K562 (cell line): ENCODE data around the gene TP73. TPM values are rescaled to one million over a fixed set of nuclear protein-coding genes. Genes with fewer than 3 reads are reported as not detected.

ENCODE experiments used
- ATAC-seq: fragments of 200-7000 bp; cut with Tn5 transposase; 3 replicates; pipeline ENCODE4 v1.9.1; 2020; ENCODE audit warnings: moderate library complexity
- BruUV-seq: library from RNA; stranded (reverse); fragments of 400-500 nt; replicated peaks from 2 replicates; lab custom pipeline; 2021; lab: Mats Ljungman, UMichigan
- CTCF ChIA-PET: fragments of 300-600 bp; formaldehyde crosslinking; extraction: SDS; loops from one replicate; lab custom pipeline; 2021; ENCODE audit warnings: low intra/inter-chr PET ratio; lab: Yijun Ruan, JAX
- POLR2A ChIA-PET: fragments of 300-600, 350-650 bp; sonication (Branson Sonifier 250); formaldehyde crosslinking; extraction: SDS; loops from one replicate; lab custom pipeline; 2021; ENCODE audit warnings: antibody characterized with exemption, inconsistent platforms; lab: Yijun Ruan, JAX
- DNase-seq, 4 experiments: peaks; one replicate each; pipeline versions ENCODE4 v3.0.0 to v3.0.0-alpha.2; 2011 to 2018; ENCODE audit warnings: low spot score in 3 of 4, mixed read lengths in 3 of 4; ENCODE audit errors: extremely low read depth in 1 of 4
- FAIRE-seq: peaks from 2 replicates; lab custom pipeline; 2011; peaks lifted over from hg19 to GRCh38; lab: Jason Lieb, UNC
- H2AFZ ChIP-seq: 2 replicates; pipeline ENCODE4 v1.6.0; 2011; ENCODE audit warnings: low read depth, low read length, control low read depth, inconsistent platforms
- H3K27ac ChIP-seq: fragments of 200-600 bp; 3 replicates; pipeline ENCODE4 v1.8.0; 2011; ENCODE audit warnings: low read depth, mild to moderate bottlenecking, control low read depth, inconsistent platforms, low read length, moderate library complexity, mixed read lengths; ENCODE audit errors: extremely low read depth
- H3K27me3 ChIP-seq, 2 experiments: fragments of 300-600 bp in 1 of 2; 2 replicates in 1 of 2; 3 replicates in 1 of 2; pipeline versions ENCODE4 v1.6.0 to v1.8.0; 2011; ENCODE audit warnings: inconsistent platforms in 2 of 2, low read length in 2 of 2, mild to moderate bottlenecking in 1 of 2, mixed read lengths in 1 of 2, moderate library complexity in 1 of 2; ENCODE audit not compliant: control insufficient read depth in 2 of 2, insufficient read depth in 2 of 2
- H3K36me3 ChIP-seq: fragments of 300-600 bp; 3 replicates; pipeline ENCODE4 v1.8.0; 2011; ENCODE audit warnings: mild to moderate bottlenecking, low read length, inconsistent platforms; ENCODE audit not compliant: control insufficient read depth, insufficient read depth
- H3K4me1 ChIP-seq, 2 experiments: fragments of 200-600 bp in 1 of 2; replicated peaks in 1 of 2; 2 replicates in 1 of 2; 3 replicates in 1 of 2; pipeline versions ENCODE4 v1.5.1 to v1.8.0; 2011; ENCODE audit warnings: inconsistent platforms in 2 of 2, low read length in 2 of 2, mild to moderate bottlenecking in 1 of 2, mixed read lengths in 1 of 2, moderate library complexity in 1 of 2; ENCODE audit not compliant: control insufficient read depth in 2 of 2, insufficient read depth in 2 of 2
- H3K4me2 ChIP-seq: 2 replicates; pipeline ENCODE4 v1.6.1; 2011; ENCODE audit warnings: low read length, control low read depth, inconsistent platforms, mixed read lengths; ENCODE audit not compliant: insufficient read depth
- H3K4me3 ChIP-seq: fragments of 200-600 bp; sonication (generic), shearing (Covaris generic); 2 replicates; pipeline ENCODE4 v1.5.1; 2016; ENCODE audit warnings: control low read depth, inconsistent platforms
- H3K79me2 ChIP-seq: fragments of 200-600 bp; 3 replicates; pipeline ENCODE4 v1.8.0; 2011; ENCODE audit warnings: low read length, inconsistent platforms; ENCODE audit not compliant: control insufficient read depth, insufficient read depth
- H3K9ac ChIP-seq, 2 experiments: 2 replicates each; pipeline versions ENCODE4 v1.6.0 to v1.6.1; 2011; ENCODE audit warnings: low read depth in 2 of 2, low read length in 2 of 2, control low read depth in 1 of 2, inconsistent platforms in 1 of 2, mild to moderate bottlenecking in 1 of 2, mixed read lengths in 1 of 2; ENCODE audit not compliant: insufficient read depth in 1 of 2
- H3K9me1 ChIP-seq: one replicate; pipeline ENCODE4 v1.6.0; 2011; ENCODE audit warnings: inconsistent platforms, mild to moderate bottlenecking, low read length, moderate library complexity; ENCODE audit not compliant: control insufficient read depth, insufficient read depth
- H3K9me3 ChIP-seq: replicated peaks from 2 replicates; pipeline ENCODE4 v1.5.1; 2011; ENCODE audit warnings: low read depth, low read length, inconsistent platforms; ENCODE audit not compliant: control insufficient read depth, insufficient read depth
- H4K20me1 ChIP-seq: replicated peaks from 2 replicates; pipeline ENCODE4 v1.6.1; 2011; ENCODE audit warnings: low read length, inconsistent platforms, mixed read lengths; ENCODE audit not compliant: control insufficient read depth, insufficient read depth
- BCL6 ChIP-seq: fragments of 250-450 bp; sonication (Bioruptor Pico); IDR thresholded peaks from 2 replicates; pipeline ENCODE4 v1.4.0; 2020
- BMI1 ChIP-seq: fragments of 150-350 bp; IDR thresholded peaks from 2 replicates; pipeline ENCODE4 v1.6.1; 2014; ENCODE audit warnings: low read length
- NR2C2 ChIP-seq, 2 experiments: fragments of 200-800 bp in 1 of 2; sonication (Bioruptor generic) in 1 of 2; sonication (generic) in 1 of 2; formaldehyde crosslinking in 1 of 2; IDR thresholded peaks; 2 replicates each; pipeline versions ENCODE4 v1.6.1 to v1.8.0; 2016 to 2022; ENCODE audit warnings: mild to moderate bottlenecking in 1 of 2, missing compliant biosample characterization in 1 of 2, missing genetic modification characterization in 1 of 2, missing genetic modification reagents in 1 of 2
- POLR2G ChIP-seq: fragments of 200-400 bp; formaldehyde crosslinking; IDR thresholded peaks from 2 replicates; pipeline ENCODE4 v1.6.1; 2017; ENCODE audit warnings: low read depth, mild to moderate bottlenecking, antibody characterized with exemption, low read length, moderate library complexity
- RBM22 ChIP-seq: fragments of 200-400 bp; formaldehyde crosslinking; IDR thresholded peaks from 2 replicates; pipeline ENCODE4 v1.6.1; 2018; ENCODE audit warnings: low read length, low read depth; ENCODE audit not compliant: poor library complexity, severe bottlenecking
- THRAP3 ChIP-seq: fragments of 450-650 bp; IDR thresholded peaks from 2 replicates; pipeline ENCODE4 v1.6.1; 2016; ENCODE audit warnings: mild to moderate bottlenecking, inconsistent platforms, borderline replicate concordance
- ZBTB1 ChIP-seq: sonication (generic); formaldehyde crosslinking; IDR thresholded peaks from 2 replicates; pipeline ENCODE4 v1.8.1; 2023; ENCODE audit warnings: missing genetic modification reagents, low read depth, mild to moderate bottlenecking, borderline replicate concordance
- ZBTB33 ChIP-seq: sonication (generic); formaldehyde crosslinking; IDR thresholded peaks from 2 replicates; pipeline ENCODE4 v1.8.1; 2023; ENCODE audit warnings: mild to moderate bottlenecking, missing genetic modification reagents
- ZNF449 ChIP-seq: fragments of 250-450 bp; sonication (Bioruptor Pico); IDR thresholded peaks from 2 replicates; pipeline ENCODE4 v1.8.0; 2022; ENCODE audit warnings: moderate library complexity, mild to moderate bottlenecking, inconsistent platforms
- ZNF655 ChIP-seq: fragments of 250-450 bp; sonication (Bioruptor Pico); IDR thresholded peaks from 2 replicates; pipeline ENCODE4 v1.5.0; 2021
- WGBS: fragments of 100-300 bp; shearing (Covaris generic); methylation state at CpG from one replicate; pipeline ENCODE4 v1.1.6; 2016; ENCODE audit warnings: low coverage, mixed read lengths; ENCODE audit not compliant: insufficient coverage; ENCODE audit errors: missing lambda C conversion rate; 5-methylcytosine and 5-hydroxymethylcytosine counted together
- in situ Hi-C: fragments of 300-500 bp; cut with MboI; formaldehyde crosslinking; loops from 4 replicates; pipeline ENCODE4 v1.15.0; 2018; ENCODE audit warnings: inconsistent platforms, mixed read lengths
- intact Hi-C: fragments of 100-400 bp; cut with micrococcal nuclease; formaldehyde crosslinking; loops from 2 replicates; pipeline ENCODE4 v1.14.2; 2022
- polyA plus RNA-seq, 8 experiments: library from polyadenylated mRNA; depleted of rRNA in 4 of 8; stranded (reverse) in 5 of 8; unstranded in 3 of 8; fragments of >200 nt; fragmentation: Nextera tagmentation in 2 of 8; fragmentation: Illumina TruSeq in 1 of 8; extraction: Ambion mirVana in 2 of 8; extraction: Trizol in 1 of 8; gene quantifications; 2 replicates each; pipeline versions ENCODE4 v1.2.1 to v1.2.3, GENCODE V29; 2011 to 2014; ENCODE audit warnings: inconsistent platforms in 1 of 8, missing spikeins in 1 of 8
- total RNA-seq, 7 experiments: library from RNA; depleted of rRNA in 6 of 7; stranded (reverse); fragments of >200 nt in 6 of 7; fragmentation: Illumina TruSeq in 2 of 7; extraction: Trizol in 2 of 7; gene quantifications; 2 replicates each; pipeline versions ENCODE4 v1.2.1 to v1.2.3, GENCODE V29; 2011 to 2021; ENCODE audit warnings: low replicate concordance in 1 of 7
- TF ChIP-seq, protein P1 (sequence below): sonication (generic); formaldehyde crosslinking; IDR thresholded peaks from 2 replicates; pipeline ENCODE4 v1.9.0; 2022; ENCODE audit warnings: mild to moderate bottlenecking, missing genetic modification reagents

The TP73 gene
- total and polyA plus RNA-seq, 9 of the 15 experiments (the other 6 are each of a cell fraction or from before 2014, with no cell fraction given) = 0.07 to 1.6 (median 0.40) TPM; not detected in 2

DNA sequence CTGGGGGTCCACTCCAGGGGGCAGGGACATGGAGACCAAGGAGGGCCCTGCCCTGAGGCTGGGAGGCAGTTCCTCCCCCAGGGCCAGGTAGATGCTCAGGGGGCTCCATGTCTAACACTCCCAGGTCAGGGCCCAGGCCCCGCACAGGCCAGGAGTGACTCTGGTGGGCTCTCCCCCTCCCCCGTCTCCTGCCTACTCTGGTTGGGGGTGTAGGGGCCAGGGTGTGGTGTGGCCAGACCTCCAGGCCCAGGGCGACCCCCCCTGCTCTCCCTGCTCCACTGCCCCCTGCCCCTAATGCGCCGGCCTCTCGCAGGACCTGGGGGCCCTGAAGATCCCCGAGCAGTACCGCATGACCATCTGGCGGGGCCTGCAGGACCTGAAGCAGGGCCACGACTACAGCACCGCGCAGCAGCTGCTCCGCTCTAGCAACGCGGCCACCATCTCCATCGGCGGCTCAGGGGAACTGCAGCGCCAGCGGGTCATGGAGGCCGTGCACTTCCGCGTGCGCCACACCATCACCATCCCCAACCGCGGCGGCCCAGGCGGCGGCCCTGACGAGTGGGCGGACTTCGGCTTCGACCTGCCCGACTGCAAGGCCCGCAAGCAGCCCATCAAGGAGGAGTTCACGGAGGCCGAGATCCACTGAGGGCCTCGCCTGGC, 80.2 kb downstream of the TP73 start (continued):
- peak; percentile 99 for TF ChIP-seq ZBTB33 (CRISPR knock-in tag)
- no peak for TF ChIP-seq ZNF655 (CRISPR knock-in tag)

DNA sequence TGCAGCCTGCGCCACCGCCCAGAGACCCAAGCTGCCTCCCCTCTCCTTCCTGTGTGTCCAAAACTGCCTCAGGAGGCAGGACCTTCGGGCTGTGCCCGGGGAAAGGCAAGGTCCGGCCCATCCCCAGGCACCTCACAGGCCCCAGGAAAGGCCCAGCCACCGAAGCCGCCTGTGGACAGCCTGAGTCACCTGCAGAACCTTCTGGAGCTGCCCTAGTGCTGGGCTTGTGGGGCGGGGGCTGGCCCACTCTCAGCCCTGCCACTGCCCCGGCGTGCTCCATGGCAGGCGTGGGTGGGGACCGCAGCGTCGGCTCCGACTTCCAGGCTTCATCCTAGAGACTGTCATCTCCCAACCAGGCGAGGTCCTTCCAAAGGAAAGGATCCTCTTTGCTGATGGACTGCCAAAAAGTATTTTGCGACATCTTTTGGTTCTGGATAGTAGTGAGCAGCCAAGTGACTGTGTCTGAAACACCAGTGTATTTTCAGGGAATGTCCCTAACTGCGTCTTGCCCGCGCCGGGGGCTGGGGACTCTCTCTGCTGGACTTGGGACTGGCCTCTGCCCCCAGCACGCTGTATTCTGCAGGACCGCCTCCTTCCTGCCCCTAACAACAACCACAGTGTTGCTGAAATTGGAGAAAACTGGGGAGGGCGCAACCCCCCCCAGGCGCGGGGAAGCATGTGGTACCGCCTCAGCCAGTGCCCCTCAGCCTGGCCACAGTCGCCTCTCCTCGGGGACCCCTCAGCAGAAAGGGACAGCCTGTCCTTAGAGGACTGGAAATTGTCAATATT, 81.0 kb downstream of the TP73 start:
- H3K4me2 ChIP-seq = no peak overlapping the region
- peak; percentile 28 for TF ChIP-seq RBM22
- peak; percentile 50 for TF ChIP-seq POLR2G
- TF ChIP-seq, protein P1, sequence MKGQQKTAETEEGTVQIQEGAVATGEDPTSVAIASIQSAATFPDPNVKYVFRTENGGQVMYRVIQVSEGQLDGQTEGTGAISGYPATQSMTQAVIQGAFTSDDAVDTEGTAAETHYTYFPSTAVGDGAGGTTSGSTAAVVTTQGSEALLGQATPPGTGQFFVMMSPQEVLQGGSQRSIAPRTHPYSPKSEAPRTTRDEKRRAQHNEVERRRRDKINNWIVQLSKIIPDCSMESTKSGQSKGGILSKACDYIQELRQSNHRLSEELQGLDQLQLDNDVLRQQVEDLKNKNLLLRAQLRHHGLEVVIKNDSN (CRISPR knock-in tag) = no peak
- TF ChIP-seq NR2C2 (CRISPR knock-in tag; IDR thresholded peaks at IDR 0.05) = no peak
- TF ChIP-seq NR2C2 (tag; IDR thresholded peaks at IDR 0.05) = no peak
- no peak for TF ChIP-seq BCL6 (CRISPR knock-in tag)
- TF ChIP-seq THRAP3 = no peak
- TF ChIP-seq ZBTB1 (CRISPR knock-in tag) = no peak
- no peak for TF ChIP-seq ZNF449
- no peak for TF ChIP-seq BMI1
- H3K36me3 ChIP-seq = peaks cover 28% of the 10 kb centered on the region; the same call in 2 of the 3 replicates
- ChIA-PET POLR2A (interaction anchor here (0.6 to 1.2 kb wide), 3 partner anchors 21 to 43 kb away, joined by 3 read pairs; no protein-coding TSS in a partner anchor), CTCF (no interaction called here)
- DNase-seq (no peak), ATAC-seq (no peak), FAIRE-seq (peak; percentile 19)
- peaks cover 4 to 27% of the 10 kb centered on the region in 2 experiments; a peak in 4 of 5 replicates for H3K27me3 ChIP-seq
- WGBS = 71% methylated on average over 28 of the region's 29 CpGs
- H2AFZ ChIP-seq = no peak overlapping the region
- 0 out of 2 replicates have a peak, but pooled peaks cover 2% of the 10 kb centered on the region for H4K20me1 ChIP-seq
- H3K9me3 ChIP-seq = no peaks in the 10 kb centered on the region
- intact Hi-C loops = no loop called here
- H3K79me2 ChIP-seq = no peaks in the 10 kb centered on the region
- peaks cover 0 to 52% of the 10 kb centered on the region in 2 experiments; a peak in 2 of 5 replicates for H3K4me1 ChIP-seq
- no peak overlapping the region for H3K4me3 ChIP-seq
- H3K9ac ChIP-seq = no peak overlapping the region; a peak in 1 of 4 replicates
- no peak overlapping the region for H3K27ac ChIP-seq
- in situ Hi-C loops = no loop called here
- no TSS peak for BruUV-seq
- H3K9me1 ChIP-seq = peaks cover 5% of the 10 kb centered on the region
